Ovary (tissue), 3 donors: ENCODE measurements around the gene ARL5C.

Experiments
- EP300 ChIP-seq: sonication (generic); formaldehyde crosslinking; IDR thresholded peaks from one replicate; pipeline ENCODE4 v1.6.1; 2017; ENCODE audit warnings: antibody characterized with exemption
- POLR2A ChIP-seq: fragments of 450-650 bp; IDR thresholded peaks from one replicate; pipeline ENCODE4 v1.6.1; 2017; ENCODE audit warnings: antibody characterized with exemption, mild to moderate bottlenecking, moderate library complexity
- TF ChIP-seq, protein P1 (sequence below), 3 donors: fragments of 450-650 bp in 2 of 3; fragments of 200-600 bp in 1 of 3; IDR thresholded peaks; one replicate each; pipeline versions ENCODE4 v1.5.1 to v1.8.0; 2016 to 2022; ENCODE audit warnings: antibody characterized with exemption in 3 of 3, mild to moderate bottlenecking in 1 of 3
- donor health status: DM: no; HTN: no; CAD: no.

DNA sequence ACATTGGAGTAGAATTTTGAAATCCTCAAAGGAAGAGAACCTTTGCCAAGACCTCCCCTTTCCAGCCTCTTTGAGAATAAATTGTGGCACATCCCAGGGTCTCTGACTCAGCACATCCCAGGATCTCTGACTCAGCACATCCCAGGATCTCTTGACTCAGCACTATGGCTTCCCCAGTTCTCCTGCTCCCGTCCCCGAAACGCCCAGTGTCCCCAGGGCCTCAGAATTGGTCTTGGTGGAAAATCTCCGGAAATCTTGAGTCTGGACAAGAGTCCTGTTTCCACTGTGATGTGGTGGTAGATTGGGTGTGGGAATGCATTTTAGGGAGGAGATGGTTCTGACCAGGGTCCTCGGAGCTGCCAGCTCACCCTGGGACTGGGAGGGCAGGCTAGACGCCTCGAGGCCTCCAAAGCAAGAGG, 33.8 kb downstream of the ARL5C start:
- TF ChIP-seq, protein P1, sequence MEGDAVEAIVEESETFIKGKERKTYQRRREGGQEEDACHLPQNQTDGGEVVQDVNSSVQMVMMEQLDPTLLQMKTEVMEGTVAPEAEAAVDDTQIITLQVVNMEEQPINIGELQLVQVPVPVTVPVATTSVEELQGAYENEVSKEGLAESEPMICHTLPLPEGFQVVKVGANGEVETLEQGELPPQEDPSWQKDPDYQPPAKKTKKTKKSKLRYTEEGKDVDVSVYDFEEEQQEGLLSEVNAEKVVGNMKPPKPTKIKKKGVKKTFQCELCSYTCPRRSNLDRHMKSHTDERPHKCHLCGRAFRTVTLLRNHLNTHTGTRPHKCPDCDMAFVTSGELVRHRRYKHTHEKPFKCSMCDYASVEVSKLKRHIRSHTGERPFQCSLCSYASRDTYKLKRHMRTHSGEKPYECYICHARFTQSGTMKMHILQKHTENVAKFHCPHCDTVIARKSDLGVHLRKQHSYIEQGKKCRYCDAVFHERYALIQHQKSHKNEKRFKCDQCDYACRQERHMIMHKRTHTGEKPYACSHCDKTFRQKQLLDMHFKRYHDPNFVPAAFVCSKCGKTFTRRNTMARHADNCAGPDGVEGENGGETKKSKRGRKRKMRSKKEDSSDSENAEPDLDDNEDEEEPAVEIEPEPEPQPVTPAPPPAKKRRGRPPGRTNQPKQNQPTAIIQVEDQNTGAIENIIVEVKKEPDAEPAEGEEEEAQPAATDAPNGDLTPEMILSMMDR (IDR thresholded peaks at IDR 0.05), result no peak
- TF ChIP-seq POLR2A (no peak), EP300 (no peak)
